ENCODE data around the gene SEMA4F.

Gene SEMA4F

GRCh38 chr2:74728842-74729241, 74.8 kb downstream of the SEMA4F start:
- TF ChIP-seq, protein P1, sequence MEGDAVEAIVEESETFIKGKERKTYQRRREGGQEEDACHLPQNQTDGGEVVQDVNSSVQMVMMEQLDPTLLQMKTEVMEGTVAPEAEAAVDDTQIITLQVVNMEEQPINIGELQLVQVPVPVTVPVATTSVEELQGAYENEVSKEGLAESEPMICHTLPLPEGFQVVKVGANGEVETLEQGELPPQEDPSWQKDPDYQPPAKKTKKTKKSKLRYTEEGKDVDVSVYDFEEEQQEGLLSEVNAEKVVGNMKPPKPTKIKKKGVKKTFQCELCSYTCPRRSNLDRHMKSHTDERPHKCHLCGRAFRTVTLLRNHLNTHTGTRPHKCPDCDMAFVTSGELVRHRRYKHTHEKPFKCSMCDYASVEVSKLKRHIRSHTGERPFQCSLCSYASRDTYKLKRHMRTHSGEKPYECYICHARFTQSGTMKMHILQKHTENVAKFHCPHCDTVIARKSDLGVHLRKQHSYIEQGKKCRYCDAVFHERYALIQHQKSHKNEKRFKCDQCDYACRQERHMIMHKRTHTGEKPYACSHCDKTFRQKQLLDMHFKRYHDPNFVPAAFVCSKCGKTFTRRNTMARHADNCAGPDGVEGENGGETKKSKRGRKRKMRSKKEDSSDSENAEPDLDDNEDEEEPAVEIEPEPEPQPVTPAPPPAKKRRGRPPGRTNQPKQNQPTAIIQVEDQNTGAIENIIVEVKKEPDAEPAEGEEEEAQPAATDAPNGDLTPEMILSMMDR (IDR thresholded peaks at IDR 0.05; ENCODE audit: insufficient read depth, low read depth, low read length, missing control alignments): no peak
- DNase-seq (ENCODE audit: low read depth): no peak

GRCh38 chr2:74730530-74730929, 76.5 kb downstream of the SEMA4F start:
- peak; percentile 10 for DNase-seq (ENCODE audit: low read depth)
- TF ChIP-seq, protein P1 (IDR thresholded peaks at IDR 0.05; ENCODE audit: insufficient read depth, low read depth, low read length, missing control alignments): no peak
- H3K4me3 ChIP-seq (ENCODE audit: low read depth, low read length): no peak overlapping the region

More at GRCh38 chr2:74728842-74729241, 74.8 kb downstream of the SEMA4F start:
- no peak overlapping the region for H3K4me3 ChIP-seq (ENCODE audit: low read depth, low read length)

Data from GM12865 (cell line).